PFSK-1 (cell line): Measurements from ENCODE around the gene KCTD16.

Experiments used
- FOXP2 ChIP-seq: optimal IDR thresholded peaks from 2 replicates; pipeline ENCODE3; 2011; ENCODE audit warnings: borderline replicate concordance, control low read depth, inconsistent platforms; ENCODE audit not compliant: insufficient read depth; ENCODE audit errors: extremely low read length, extremely low read depth
- POLR2AphosphoS5 ChIP-seq: IDR thresholded peaks from 2 replicates; pipeline ENCODE4 v1.6.1; 2012; ENCODE audit warnings: low read depth, mild to moderate bottlenecking, control low read depth, low read length, moderate library complexity
- SIN3A ChIP-seq: IDR thresholded peaks from 2 replicates; pipeline ENCODE4 v1.6.1; 2012; ENCODE audit warnings: mild to moderate bottlenecking, low read length, moderate library complexity, borderline replicate concordance; ENCODE audit not compliant: insufficient read depth
- TAF1 ChIP-seq: IDR thresholded peaks from 2 replicates; pipeline ENCODE4 v1.6.1; 2012; ENCODE audit warnings: low read length, control low read depth, borderline replicate concordance; ENCODE audit not compliant: insufficient read depth
- TF ChIP-seq, protein P1 (sequence below), 2 experiments: IDR thresholded peaks; 2 replicates each; pipeline versions ENCODE4 v1.6.1 to v1.8.0; 2011 to 2012; ENCODE audit warnings: low read depth in 2 of 2, low read length in 2 of 2, control low read depth in 1 of 2, inconsistent platforms in 1 of 2, mild to moderate bottlenecking in 1 of 2, moderate library complexity in 1 of 2; ENCODE audit not compliant: insufficient read depth in 1 of 2

DNA sequence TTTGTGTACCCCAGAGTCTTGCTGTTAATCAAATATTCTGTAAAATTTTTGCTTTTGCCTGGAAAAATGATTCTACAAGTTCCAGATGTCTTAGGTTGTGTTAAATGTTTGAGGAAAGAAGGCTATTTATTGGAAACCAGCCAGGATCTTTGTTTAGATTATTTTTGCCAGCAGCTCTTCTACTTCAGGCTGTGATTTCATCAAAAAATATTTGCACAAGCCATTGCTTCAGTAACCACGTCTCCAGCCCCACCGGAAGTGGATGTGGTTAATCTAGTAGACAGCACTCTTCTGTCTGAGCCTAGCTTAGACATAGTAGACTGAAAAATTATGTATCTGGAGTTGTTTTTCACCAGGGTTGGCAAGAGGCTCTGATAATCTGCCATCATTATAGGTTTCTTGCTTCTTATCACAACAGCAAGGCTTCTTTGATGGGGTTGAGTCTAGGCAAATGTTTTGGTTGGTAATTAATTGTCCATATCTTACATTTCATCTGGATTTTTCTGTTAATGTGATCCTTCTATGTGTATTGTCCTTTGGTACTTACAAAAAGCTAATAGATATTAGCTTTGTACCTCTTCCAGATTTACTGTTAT is 17.1 kb downstream of the KCTD16 start:
- TF ChIP-seq, protein P1, sequence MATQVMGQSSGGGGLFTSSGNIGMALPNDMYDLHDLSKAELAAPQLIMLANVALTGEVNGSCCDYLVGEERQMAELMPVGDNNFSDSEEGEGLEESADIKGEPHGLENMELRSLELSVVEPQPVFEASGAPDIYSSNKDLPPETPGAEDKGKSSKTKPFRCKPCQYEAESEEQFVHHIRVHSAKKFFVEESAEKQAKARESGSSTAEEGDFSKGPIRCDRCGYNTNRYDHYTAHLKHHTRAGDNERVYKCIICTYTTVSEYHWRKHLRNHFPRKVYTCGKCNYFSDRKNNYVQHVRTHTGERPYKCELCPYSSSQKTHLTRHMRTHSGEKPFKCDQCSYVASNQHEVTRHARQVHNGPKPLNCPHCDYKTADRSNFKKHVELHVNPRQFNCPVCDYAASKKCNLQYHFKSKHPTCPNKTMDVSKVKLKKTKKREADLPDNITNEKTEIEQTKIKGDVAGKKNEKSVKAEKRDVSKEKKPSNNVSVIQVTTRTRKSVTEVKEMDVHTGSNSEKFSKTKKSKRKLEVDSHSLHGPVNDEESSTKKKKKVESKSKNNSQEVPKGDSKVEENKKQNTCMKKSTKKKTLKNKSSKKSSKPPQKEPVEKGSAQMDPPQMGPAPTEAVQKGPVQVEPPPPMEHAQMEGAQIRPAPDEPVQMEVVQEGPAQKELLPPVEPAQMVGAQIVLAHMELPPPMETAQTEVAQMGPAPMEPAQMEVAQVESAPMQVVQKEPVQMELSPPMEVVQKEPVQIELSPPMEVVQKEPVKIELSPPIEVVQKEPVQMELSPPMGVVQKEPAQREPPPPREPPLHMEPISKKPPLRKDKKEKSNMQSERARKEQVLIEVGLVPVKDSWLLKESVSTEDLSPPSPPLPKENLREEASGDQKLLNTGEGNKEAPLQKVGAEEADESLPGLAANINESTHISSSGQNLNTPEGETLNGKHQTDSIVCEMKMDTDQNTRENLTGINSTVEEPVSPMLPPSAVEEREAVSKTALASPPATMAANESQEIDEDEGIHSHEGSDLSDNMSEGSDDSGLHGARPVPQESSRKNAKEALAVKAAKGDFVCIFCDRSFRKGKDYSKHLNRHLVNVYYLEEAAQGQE (IDR thresholded peaks at IDR 0.05; ENCODE audit: insufficient read depth in 1 of 2, low read depth in 2 of 2, low read length in 2 of 2) = peak in 1 of 2 experiments; percentile 52; a peak in 1 of 4 replicates
- peak; percentile 37; the same call in 1 of the 2 replicates for TF ChIP-seq POLR2AphosphoS5
- peak; percentile 52; the same call in 1 of the 2 replicates for TF ChIP-seq TAF1
- TF ChIP-seq SIN3A = no peak
- TF ChIP-seq FOXP2 = no peak
